GM12865 (cell line): ENCODE measurements around the gene PDE8A.

ENCODE experiments used
- DNase-seq: peaks from one replicate; pipeline ENCODE4 v3.0.0; 2010; ENCODE audit warnings: low read depth
- H3K4me3 ChIP-seq: 2 replicates; pipeline ENCODE4 v1.5.1; 2011; ENCODE audit warnings: mild to moderate bottlenecking, low read depth, low read length, control low read depth
- TF ChIP-seq, protein P1 (sequence below): IDR thresholded peaks from 2 replicates; pipeline ENCODE4 v1.5.1; 2011; ENCODE audit warnings: low read length, control low read depth, low read depth, inconsistent platforms; ENCODE audit not compliant: insufficient read depth; ENCODE audit errors: missing control alignments

The PDE8A gene

DNA sequence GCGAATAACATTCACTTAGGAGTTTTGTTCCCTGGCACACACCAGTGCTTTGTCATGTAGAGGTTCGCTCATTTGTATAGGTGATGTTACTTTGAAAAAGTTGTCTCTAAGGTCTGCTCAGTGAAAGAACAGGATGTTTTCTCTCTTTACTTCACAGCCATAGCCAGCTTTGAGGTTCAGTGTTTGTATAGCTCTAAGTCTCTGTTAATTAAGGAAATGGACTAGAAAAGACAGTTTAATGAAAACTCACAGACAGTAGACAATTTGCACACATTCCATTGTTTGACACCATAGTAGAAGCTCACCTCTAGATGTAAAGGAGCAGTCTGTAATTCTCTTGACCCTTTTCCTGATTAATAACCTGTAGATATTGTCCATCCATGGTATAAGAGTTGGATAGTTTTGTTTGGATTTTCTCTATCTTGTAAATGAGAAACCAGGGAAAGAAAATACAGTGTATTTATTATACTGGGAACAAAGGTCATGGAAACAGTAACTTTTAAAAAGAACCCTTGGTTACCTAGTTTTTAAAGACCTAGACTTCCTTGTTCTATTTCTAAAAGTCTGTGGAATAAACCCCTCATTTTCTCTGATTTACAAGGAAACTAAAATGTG is 50.4 kb downstream of the PDE8A start:
- TF ChIP-seq, protein P1, sequence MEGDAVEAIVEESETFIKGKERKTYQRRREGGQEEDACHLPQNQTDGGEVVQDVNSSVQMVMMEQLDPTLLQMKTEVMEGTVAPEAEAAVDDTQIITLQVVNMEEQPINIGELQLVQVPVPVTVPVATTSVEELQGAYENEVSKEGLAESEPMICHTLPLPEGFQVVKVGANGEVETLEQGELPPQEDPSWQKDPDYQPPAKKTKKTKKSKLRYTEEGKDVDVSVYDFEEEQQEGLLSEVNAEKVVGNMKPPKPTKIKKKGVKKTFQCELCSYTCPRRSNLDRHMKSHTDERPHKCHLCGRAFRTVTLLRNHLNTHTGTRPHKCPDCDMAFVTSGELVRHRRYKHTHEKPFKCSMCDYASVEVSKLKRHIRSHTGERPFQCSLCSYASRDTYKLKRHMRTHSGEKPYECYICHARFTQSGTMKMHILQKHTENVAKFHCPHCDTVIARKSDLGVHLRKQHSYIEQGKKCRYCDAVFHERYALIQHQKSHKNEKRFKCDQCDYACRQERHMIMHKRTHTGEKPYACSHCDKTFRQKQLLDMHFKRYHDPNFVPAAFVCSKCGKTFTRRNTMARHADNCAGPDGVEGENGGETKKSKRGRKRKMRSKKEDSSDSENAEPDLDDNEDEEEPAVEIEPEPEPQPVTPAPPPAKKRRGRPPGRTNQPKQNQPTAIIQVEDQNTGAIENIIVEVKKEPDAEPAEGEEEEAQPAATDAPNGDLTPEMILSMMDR, result no peak
- no peak overlapping the region for H3K4me3 ChIP-seq
- DNase-seq, result no peak

DNA sequence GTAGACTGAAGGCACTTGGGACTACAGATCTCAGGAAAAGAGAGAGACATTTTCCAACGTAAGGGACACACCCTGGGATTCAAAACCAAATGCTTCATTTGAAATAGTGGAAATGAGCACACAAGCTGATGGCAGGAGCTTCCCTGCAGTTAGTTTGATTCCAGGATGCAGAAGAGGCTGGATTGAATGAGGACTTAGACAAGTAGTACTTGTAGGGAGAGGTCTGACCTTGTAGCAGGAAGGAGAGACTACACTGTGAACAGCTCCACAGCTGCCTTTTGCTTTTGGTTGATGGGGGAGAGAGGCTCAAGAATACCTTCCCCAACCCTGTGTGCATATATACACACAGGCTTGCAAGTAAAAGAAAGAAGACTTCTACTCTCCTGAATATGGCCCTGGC is 51.5 kb downstream of the PDE8A start:
- no peak for DNase-seq
- H3K4me3 ChIP-seq, result no peak overlapping the region
- TF ChIP-seq, protein P1, result no peak

DNA sequence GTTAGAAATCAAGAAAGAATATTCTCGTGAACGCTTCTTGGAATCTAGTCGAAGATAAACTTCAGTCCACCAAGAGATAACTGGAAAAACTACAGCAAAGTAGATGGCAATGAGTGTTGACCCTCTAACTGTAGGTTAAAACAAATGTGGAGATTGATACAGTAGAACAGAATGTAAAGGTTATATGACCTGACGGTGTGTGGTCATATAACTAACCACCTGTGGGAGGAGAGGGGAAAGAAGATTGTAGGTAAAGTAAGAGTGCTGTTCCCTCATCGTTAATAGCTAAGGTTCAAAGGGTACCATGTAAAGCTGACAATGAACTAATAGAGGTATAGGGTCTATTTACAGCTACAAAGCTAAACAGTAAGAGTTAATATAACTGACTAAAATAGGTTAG is 52.6 kb downstream of the PDE8A start:
- TF ChIP-seq, protein P1, result no peak
- H3K4me3 ChIP-seq, result no peak overlapping the region
- no peak for DNase-seq

- H3K4me3 ChIP-seq, result no peak overlapping the region
- DNase-seq, result no peak
- TF ChIP-seq, protein P1, result no peak
These were observed 54.3 kb downstream of the PDE8A start for GRCh38 chr15:85035980-85036379.

- H3K4me3 ChIP-seq, result no peak overlapping the region
- no peak for DNase-seq
- TF ChIP-seq, protein P1, result no peak
These were observed 55.1 kb downstream of the PDE8A start for GRCh38 chr15:85036716-85037115.

- DNase-seq, result no peak
- no peak overlapping the region for H3K4me3 ChIP-seq
- TF ChIP-seq, protein P1, result no peak
These were observed 56.0 kb downstream of the PDE8A start for GRCh38 chr15:85037641-85038040.

DNA sequence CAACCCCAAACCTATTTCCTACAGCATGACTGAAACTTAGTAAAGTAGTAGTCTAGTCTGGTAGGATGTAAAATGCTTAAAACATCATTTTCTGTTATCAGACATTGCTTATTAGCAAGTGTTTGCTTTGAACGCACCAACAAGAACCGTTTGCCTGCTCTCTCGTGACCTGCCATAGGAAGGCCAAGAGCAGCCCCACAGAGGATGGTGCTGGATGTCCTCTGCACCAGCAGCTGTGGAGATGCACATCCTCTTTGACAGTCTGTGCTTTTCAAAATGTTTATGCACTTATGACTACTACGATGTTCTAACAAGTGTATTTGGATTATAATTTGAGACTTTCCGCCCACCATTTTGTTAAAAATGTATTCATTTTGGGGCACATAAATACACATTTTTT is 59.6 kb downstream of the PDE8A start:
- H3K4me3 ChIP-seq, result no peak overlapping the region
- no peak for DNase-seq
- TF ChIP-seq, protein P1, result no peak
